Spleen (tissue), 11 donors: ENCODE results near the gene FERMT3. TPM values are rescaled to one million over a fixed set of nuclear protein-coding genes. Genes with fewer than 3 reads are reported as not detected.

Experiments used
- DNase-seq: peaks from one replicate; pipeline ENCODE4 v3.0.0-alpha.2; 2020
- H3K27ac ChIP-seq, 8 donors: fragments of 200-600 bp; sonication (generic) in 7 of 8; 1 replicate in 4 of 8; 2 replicates in 4 of 8; pipeline versions ENCODE4 v1.5.0 to v1.8.0; 2016 to 2021; ENCODE audit warnings: inconsistent platforms in 4 of 8, mild to moderate bottlenecking in 4 of 8, moderate library complexity in 1 of 8
- H3K27me3 ChIP-seq, 7 donors: fragments of 200-600 bp; sonication (generic) in 6 of 7; replicated peaks in 1 of 7; 1 replicate in 4 of 7; 2 replicates in 3 of 7; pipeline versions ENCODE4 v1.5.0 to v1.8.0; 2016 to 2021; ENCODE audit warnings: inconsistent platforms in 3 of 7, mild to moderate bottlenecking in 1 of 7
- H3K36me3 ChIP-seq, 6 donors: fragments of 200-600 bp; sonication (generic) in 5 of 6; 1 replicate in 4 of 6; 2 replicates in 2 of 6; pipeline versions ENCODE4 v1.5.0 to v1.8.0; 2016 to 2021; ENCODE audit warnings: inconsistent platforms in 2 of 6
- H3K4me1 ChIP-seq, 6 donors: fragments of 200-600 bp; sonication (generic) in 5 of 6; 1 replicate in 3 of 6; 2 replicates in 3 of 6; pipeline versions ENCODE4 v1.5.0 to v1.8.0; 2016 to 2021; ENCODE audit warnings: inconsistent platforms in 3 of 6
- H3K4me3 ChIP-seq, 8 donors: fragments of 200-600 bp; sonication (generic) in 7 of 8; 1 replicate in 4 of 8; 2 replicates in 4 of 8; pipeline versions ENCODE4 v1.5.0 to v1.8.0; 2016 to 2021; ENCODE audit warnings: inconsistent platforms in 4 of 8, mild to moderate bottlenecking in 4 of 8, moderate library complexity in 2 of 8
- H3K9me3 ChIP-seq, 8 donors: fragments of 200-600 bp; sonication (generic) in 7 of 8; 1 replicate in 4 of 8; 2 replicates in 4 of 8; pipeline versions ENCODE4 v1.5.0 to v1.8.0; 2016 to 2021; ENCODE audit warnings: inconsistent platforms in 4 of 8
- POLR2A ChIP-seq, 3 donors: fragments of 450-650 bp; IDR thresholded peaks; one replicate each; pipeline ENCODE4 v1.5.1; 2017; ENCODE audit warnings: antibody characterized with exemption in 3 of 3, mild to moderate bottlenecking in 1 of 3
- POLR2AphosphoS5 ChIP-seq, 3 donors: sonication (generic); formaldehyde crosslinking; IDR thresholded peaks; one replicate each; pipeline ENCODE4 v1.5.1; 2017; ENCODE audit warnings: antibody characterized with exemption in 3 of 3
- WGBS, 5 donors: extraction: QIAGEN DNeasy Blood & Tissue Kit in 3 of 5; methylation state at CpG; one replicate each; pipeline versions ENCODE4 v1.1.5 to v1.1.7; 2013 to 2018; 5-methylcytosine and 5-hydroxymethylcytosine counted together
- intact Hi-C: fragments of 100-400 bp; cut with DNase I; formaldehyde crosslinking; loops from one replicate; pipeline ENCODE4 v1.15.0; 2023; ENCODE audit warnings: low total_unique reads
- polyA plus RNA-seq, 3 donors: library from polyadenylated mRNA; stranded (reverse); fragments of 200-250 nt; gene quantifications; one replicate each; pipeline ENCODE4 v1.2.1, GENCODE V29; 2013
- total RNA-seq, 7 donors: library from RNA; depleted of rRNA in 3 of 7; stranded (reverse); fragments of >200 nt in 3 of 7; fragmentation: NEBNext Ultra II Directional in 4 of 7; extraction: Animal tissue kit (Norgen Biotek cat#: 25700) in 4 of 7; gene quantifications; one replicate each; pipeline versions ENCODE4 v1.1.0 to v1.2.1, GENCODE V29; 2016 to 2021
- TF ChIP-seq, protein P1 (sequence below), 11 experiments: fragments of 200-600 bp in 7 of 11; fragments of 450-650 bp in 4 of 11; sonication (generic) in 4 of 11; IDR thresholded peaks in 8 of 11; conservative IDR thresholded peaks in 3 of 11; 1 replicate in 7 of 11; 2 replicates in 4 of 11; pipeline versions ENCODE4 v1.4.0 to v1.8.0; 2016 to 2021; ENCODE audit warnings: antibody characterized with exemption in 11 of 11, inconsistent platforms in 4 of 11, mild to moderate bottlenecking in 1 of 11
- donor health status: healthy with polysubstance abuse.
- donor health status: DM: no; HTN: no; CAD: no; lungs with moderate emphysema.
- donor health status: DM: no; HTN: no; CAD: no.
- donor health status: Bipolar disorder and iron deficiency.
- donor health status: healthy.
- donor health status: DM: no; HTN: no; CAD: no.
- donor health status: DM: yes; HTN: yes; CAD: no.

The FERMT3 gene
- total and polyA plus RNA-seq, 10 donors = 120 to 248 (median 174) TPM

- no peaks in the 10 kb centered on the region for H3K9me3 ChIP-seq
- TF ChIP-seq, protein P1, sequence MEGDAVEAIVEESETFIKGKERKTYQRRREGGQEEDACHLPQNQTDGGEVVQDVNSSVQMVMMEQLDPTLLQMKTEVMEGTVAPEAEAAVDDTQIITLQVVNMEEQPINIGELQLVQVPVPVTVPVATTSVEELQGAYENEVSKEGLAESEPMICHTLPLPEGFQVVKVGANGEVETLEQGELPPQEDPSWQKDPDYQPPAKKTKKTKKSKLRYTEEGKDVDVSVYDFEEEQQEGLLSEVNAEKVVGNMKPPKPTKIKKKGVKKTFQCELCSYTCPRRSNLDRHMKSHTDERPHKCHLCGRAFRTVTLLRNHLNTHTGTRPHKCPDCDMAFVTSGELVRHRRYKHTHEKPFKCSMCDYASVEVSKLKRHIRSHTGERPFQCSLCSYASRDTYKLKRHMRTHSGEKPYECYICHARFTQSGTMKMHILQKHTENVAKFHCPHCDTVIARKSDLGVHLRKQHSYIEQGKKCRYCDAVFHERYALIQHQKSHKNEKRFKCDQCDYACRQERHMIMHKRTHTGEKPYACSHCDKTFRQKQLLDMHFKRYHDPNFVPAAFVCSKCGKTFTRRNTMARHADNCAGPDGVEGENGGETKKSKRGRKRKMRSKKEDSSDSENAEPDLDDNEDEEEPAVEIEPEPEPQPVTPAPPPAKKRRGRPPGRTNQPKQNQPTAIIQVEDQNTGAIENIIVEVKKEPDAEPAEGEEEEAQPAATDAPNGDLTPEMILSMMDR (IDR thresholded peaks at IDR 0.05 in 8 of 11, conservative IDR thresholded peaks at IDR 0.05 in 3 of 11) = peak in 5 of 11 experiments; percentile 5 to 43 (median 23)
- TF ChIP-seq POLR2AphosphoS5 (IDR thresholded peaks at IDR 0.05) = peak; percentile 44 to 82 (median 71)
- no peak for TF ChIP-seq POLR2A (IDR thresholded peaks at IDR 0.05)
- H3K4me1 ChIP-seq = peaks cover 17 to 83% (median 62%) of the 10 kb centered on the region in 6 donors
- H3K36me3 ChIP-seq = peaks cover 0 to 24% (median 9%) of the 10 kb centered on the region in 6 donors
- DNase-seq = peak; percentile 96
- H3K4me3 ChIP-seq = peak within 1 kb of the TSS; percentile 58 to 90 (median 77)
- WGBS, 5 donors = 1 to 2% (median 2%) methylated on average over 25 to 74 of the region's 74 CpGs
- no peaks in the 10 kb centered on the region for H3K27me3 ChIP-seq
- H3K27ac ChIP-seq = peak within 1 kb of the TSS; percentile 66 to 100 (median 84)
- intact Hi-C loops = no loop called here
These were observed 40.6 kb downstream of the FERMT3 start, which contains the start of gene PPP1R14B for GRCh38 chr11:64246871-64247728. Gene PPP1R14B (minus strand): TSS chr11:64246943. CDS start chr11:64246673, 270 bp downstream.

DNA sequence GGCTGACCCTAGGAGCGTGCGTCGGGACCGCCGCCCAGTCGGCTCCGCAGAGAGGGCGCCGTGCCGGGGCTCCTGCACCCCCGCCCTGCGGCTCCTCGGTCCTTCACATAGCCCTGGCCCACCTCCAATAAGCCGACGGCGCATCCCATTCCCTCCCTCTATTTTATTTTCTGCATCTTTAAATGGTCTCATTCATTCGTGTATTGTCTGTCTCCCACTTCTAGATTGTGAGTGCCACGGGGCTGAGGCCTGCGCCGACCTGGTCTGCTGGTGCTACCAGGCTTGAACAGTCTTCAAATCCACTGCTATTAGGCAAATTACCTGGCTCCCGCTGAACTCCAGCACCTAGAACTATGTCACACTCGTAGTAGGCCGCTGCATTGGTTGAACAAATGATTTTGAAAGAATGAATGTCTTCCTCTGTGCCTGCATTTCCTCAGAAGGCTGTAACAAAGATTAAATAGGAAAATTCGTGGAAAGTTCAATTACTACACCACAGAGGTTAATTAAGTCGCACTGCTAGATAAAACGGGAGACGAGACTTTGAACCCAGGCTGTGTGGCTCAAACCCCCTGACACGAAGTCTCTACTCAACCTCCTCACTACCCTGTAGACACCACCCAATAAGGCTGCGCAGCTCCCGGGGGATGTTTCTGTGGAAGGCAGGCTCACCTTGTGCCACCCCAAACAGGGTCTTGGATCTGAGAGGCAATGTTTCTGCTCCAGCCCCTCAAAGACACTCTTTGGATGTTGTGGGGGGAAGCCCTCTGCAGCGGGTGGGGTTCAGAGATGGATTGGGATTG is 41.4 kb downstream of the FERMT3 start:
- peaks cover 0 to 21% (median 9%) of the 10 kb centered on the region in 6 donors for H3K36me3 ChIP-seq
- TF ChIP-seq POLR2AphosphoS5 (IDR thresholded peaks at IDR 0.05) (no peak), POLR2A (IDR thresholded peaks at IDR 0.05) (no peak)
- TF ChIP-seq, protein P1 (IDR thresholded peaks at IDR 0.05 in 8 of 11, conservative IDR thresholded peaks at IDR 0.05 in 3 of 11) = no peak
- intact Hi-C loops = no loop called here
- no peaks in the 10 kb centered on the region for H3K27me3 ChIP-seq
- H3K4me3 ChIP-seq = peak overlapping the region; percentile 39 to 90 (median 77)
- H3K27ac ChIP-seq = peak overlapping the region in 7 of 8 donors; percentile 72 to 100 (median 86)
- no peaks in the 10 kb centered on the region for H3K9me3 ChIP-seq
- H3K4me1 ChIP-seq = peaks cover 17 to 83% (median 62%) of the 10 kb centered on the region in 6 donors
- 53 to 66% (median 56%) methylated on average over 31 of the region's 31 CpGs for WGBS, 5 donors
- no peak for DNase-seq

- no peak for TF ChIP-seq POLR2A (IDR thresholded peaks at IDR 0.05)
- TF ChIP-seq, protein P1 (IDR thresholded peaks at IDR 0.05 in 8 of 11, conservative IDR thresholded peaks at IDR 0.05 in 3 of 11) = no peak
- no peak for TF ChIP-seq POLR2AphosphoS5 (IDR thresholded peaks at IDR 0.05)
- no peak for DNase-seq
- no peak overlapping the region for H3K4me3 ChIP-seq
- no peak overlapping the region for H3K27ac ChIP-seq
- 60 to 88% (median 80%) methylated on average over 1 to 7 of the region's 7 CpGs for WGBS, 5 donors
- no peaks in the 10 kb centered on the region for H3K9me3 ChIP-seq
- H3K4me1 ChIP-seq = peaks cover 20 to 83% (median 63%) of the 10 kb centered on the region in 6 donors
- H3K36me3 ChIP-seq = peaks cover 0 to 15% (median 5%) of the 10 kb centered on the region in 6 donors
- intact Hi-C loops = no loop called here
- H3K27me3 ChIP-seq = no peaks in the 10 kb centered on the region
These were observed 42.1 kb downstream of the FERMT3 start for GRCh38 chr11:64248578-64248977.
